Activated gamma-delta T cell treated with anti-CD3 and anti-CD28 coated beads, Interleukin-2, amount 50 U/mL, for 16 hours (primary cell): Measurements from ENCODE around the gene PRR15L.
"Not testable (repeated sequence)": the region's sequence is repeated elsewhere in the genome, so short reads cannot be mapped to it uniquely, and the experiment has no call there.

Source experiments
- DNase-seq: peaks from one replicate; pipeline ENCODE4 v3.0.0-alpha.2; 2020; ENCODE audit warnings: low read depth

Gene PRR15L

GRCh38 chr17:47988445-47988844, 30.8 kb upstream of the PRR15L start:
- not testable (repeated sequence) for DNase-seq

- DNase-seq: no peak
Measured at GRCh38 chr17:47987240-47987835, 29.7 kb upstream of the PRR15L start.

GRCh38 chr17:47986520-47986919, 28.8 kb upstream of the PRR15L start:
- no peak for DNase-seq

- no peak for DNase-seq
Measured at GRCh38 chr17:47983492-47984223, 26.0 kb upstream of the PRR15L start.

- no peak for DNase-seq
Measured at GRCh38 chr17:47982645-47983390, 25.1 kb upstream of the PRR15L start.

GRCh38 chr17:47982091-47982617, 24.5 kb upstream of the PRR15L start:
- no peak for DNase-seq

GRCh38 chr17:47981462-47981861, 23.8 kb upstream of the PRR15L start:
- no peak for DNase-seq

GRCh38 chr17:47980541-47980940, 22.9 kb upstream of the PRR15L start:
- DNase-seq: no peak

- peak; percentile 13 for DNase-seq
Measured at GRCh38 chr17:47978324-47978723, 20.6 kb upstream of the PRR15L start.

- DNase-seq: no peak
Measured at GRCh38 chr17:47975823-47976205, 18.1 kb upstream of the PRR15L start.

- DNase-seq: no peak
Measured at GRCh38 chr17:47975189-47975822, 17.6 kb upstream of the PRR15L start.

GRCh38 chr17:47973541-47973940, 15.9 kb upstream of the PRR15L start:
- no peak for DNase-seq

GRCh38 chr17:47970725-47971499, 13.2 kb upstream of the PRR15L start, which contains the start of gene CDK5RAP3:
CDK5RAP3 (plus strand) TSS chr17:47971113; CDS start chr17:47971147, 34 bp downstream.
- peak; percentile 98 for DNase-seq

GRCh38 chr17:47969930-47970724, 12.4 kb upstream of the PRR15L start:
- no peak for DNase-seq

GRCh38 chr17:47968836-47969235, 11.2 kb upstream of the PRR15L start:
- no peak for DNase-seq

- no peak for DNase-seq
Measured at GRCh38 chr17:47967607-47968252, 10.0 kb upstream of the PRR15L start.

GRCh38 chr17:47966079-47966519, 8.4 kb upstream of the PRR15L start:
- no peak for DNase-seq

GRCh38 chr17:47964856-47965255, 7.2 kb upstream of the PRR15L start:
- DNase-seq: no peak

GRCh38 chr17:47962901-47963300, 5.2 kb upstream of the PRR15L start:
- DNase-seq: no peak

- DNase-seq: no peak
Measured at GRCh38 chr17:47961406-47961805, 3.7 kb upstream of the PRR15L start.
